Smooth muscle cell (in vitro differentiated cells): ENCODE data around the gene CCDC136. TPM values are rescaled to one million over a fixed set of nuclear protein-coding genes. Genes with fewer than 3 reads are reported as not detected.

Experiments used
- DNase-seq: peaks from one replicate; lab custom pipeline; 2025; ENCODE audit not compliant: unreplicated experiment; lab: John Stamatoyannopoulos, UW
- H2AFZ ChIP-seq: fragments of 200-600 bp; sonication (generic); 2 replicates; pipeline ENCODE4 v1.6.0; 2016; ENCODE audit warnings: antibody characterized with exemption, low read depth, mild to moderate bottlenecking
- H3F3A ChIP-seq: fragments of 200-600 bp; sonication (generic); 2 replicates; pipeline ENCODE4 v1.6.0; 2017; ENCODE audit warnings: antibody characterized with exemption, low read depth
- H3K27ac ChIP-seq: fragments of 200-600 bp; sonication (generic); 2 replicates; pipeline ENCODE4 v1.5.1; 2016; ENCODE audit warnings: low read depth, mild to moderate bottlenecking
- H3K27me3 ChIP-seq: fragments of 200-600 bp; sonication (generic); 2 replicates; pipeline ENCODE4 v1.6.1; 2016; ENCODE audit warnings: low read depth, mild to moderate bottlenecking
- H3K36me3 ChIP-seq: fragments of 200-600 bp; sonication (generic); 2 replicates; pipeline ENCODE4 v1.5.1; 2016; ENCODE audit warnings: low read depth
- H3K4me1 ChIP-seq: fragments of 200-600 bp; sonication (generic); 2 replicates; pipeline ENCODE4 v1.5.1; 2016; ENCODE audit warnings: low read depth
- H3K4me2 ChIP-seq: fragments of 200-600 bp; sonication (generic); 2 replicates; pipeline ENCODE4 v1.6.0; 2016; ENCODE audit warnings: mild to moderate bottlenecking
- H3K4me3 ChIP-seq: fragments of 200-600 bp; sonication (generic); 2 replicates; pipeline ENCODE4 v1.5.1; 2016; ENCODE audit warnings: mild to moderate bottlenecking
- H3K79me2 ChIP-seq: fragments of 200-600 bp; sonication (generic); 2 replicates; pipeline ENCODE4 v1.6.0; 2016; ENCODE audit warnings: low read depth, mild to moderate bottlenecking
- H3K9ac ChIP-seq: fragments of 200-600 bp; sonication (generic); 2 replicates; pipeline ENCODE4 v1.6.0; 2016; ENCODE audit warnings: low read depth
- H3K9me3 ChIP-seq: fragments of 200-600 bp; sonication (generic); replicated peaks from 2 replicates; pipeline ENCODE4 v1.5.1; 2016; ENCODE audit warnings: low read depth
- H4K20me1 ChIP-seq: fragments of 200-600 bp; sonication (generic); 2 replicates; pipeline ENCODE4 v1.6.0; 2016; ENCODE audit warnings: low read depth
- WGBS: methylation state at CpG from one replicate; pipeline ENCODE4 v1.1.7; 2016; ENCODE audit warnings: low lambda C conversion rate; 5-methylcytosine and 5-hydroxymethylcytosine counted together
- polyA plus RNA-seq: library from polyadenylated mRNA; unstranded; fragments of >200 nt; fragmentation: Nextera tagmentation; extraction: Ambion mirVana; gene quantifications from 2 replicates; pipeline ENCODE4 v1.2.1, GENCODE V29; 2016
- total RNA-seq: library from RNA; depleted of rRNA; stranded (reverse); fragments of >200 nt; gene quantifications from 2 replicates; pipeline ENCODE4 v1.2.3, GENCODE V29; 2014
- TF ChIP-seq, protein P1 (sequence below): fragments of 200-600 bp; sonication (generic); IDR thresholded peaks from 2 replicates; pipeline ENCODE4 v1.5.1; 2017; ENCODE audit warnings: borderline replicate concordance, mild to moderate bottlenecking, antibody characterized with exemption; ENCODE audit not compliant: insufficient read depth, poor library complexity, severe bottlenecking

Gene CCDC136
- total and polyA plus RNA-seq, 2 experiments from 2014 or later = 2.7 to 3.1 TPM

DNA sequence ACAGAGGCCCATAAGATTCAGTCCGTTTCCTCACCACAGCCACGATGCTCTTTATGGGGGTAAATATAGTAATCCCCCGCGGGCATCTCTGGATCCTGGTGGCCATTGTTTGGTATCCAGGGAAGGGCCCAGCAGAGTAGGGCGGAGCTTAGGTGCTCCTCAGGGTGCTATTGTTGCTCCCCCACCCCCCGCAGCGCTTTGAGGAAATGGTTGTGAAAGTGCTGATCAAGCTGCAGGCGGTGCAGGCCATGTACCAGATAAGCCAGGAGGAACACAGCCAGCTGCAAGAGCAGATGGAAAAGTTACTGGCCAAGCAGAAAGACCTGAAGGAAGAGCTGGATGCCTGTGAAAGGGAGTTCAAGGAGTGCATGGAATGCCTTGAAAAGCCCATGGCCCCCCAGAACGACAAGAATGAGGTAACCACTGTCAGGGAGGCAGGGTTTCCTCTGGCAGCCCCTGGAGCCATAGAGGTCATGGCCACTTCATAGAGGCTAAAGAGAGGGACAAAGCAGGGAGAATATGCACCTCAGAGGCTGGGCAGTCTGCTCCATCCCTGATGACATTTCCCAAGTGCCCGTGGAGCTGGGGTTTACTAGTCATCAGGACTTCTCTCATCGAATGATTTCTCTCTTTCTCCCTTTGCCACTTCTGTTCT, 20.9 kb downstream of the CCDC136 start:
- Histone ChIP-seq H2AFZ (no peak overlapping the region), H3K4me2 (no peak overlapping the region), H4K20me1 (no peaks in the 10 kb centered on the region), H3F3A (no peaks in the 10 kb centered on the region), H3K4me1 (peaks cover 11% of the 10 kb centered on the region), H3K79me2 (no peaks in the 10 kb centered on the region), H3K9ac (no peak overlapping the region), H3K27ac (no peak overlapping the region), H3K27me3 (no peaks in the 10 kb centered on the region), H3K36me3 (no peaks in the 10 kb centered on the region), H3K4me3 (no peak overlapping the region), H3K9me3 (no peaks in the 10 kb centered on the region)
- DNase-seq = no peak
- WGBS = 73% methylated on average over 11 of the region's 11 CpGs
- TF ChIP-seq, protein P1, sequence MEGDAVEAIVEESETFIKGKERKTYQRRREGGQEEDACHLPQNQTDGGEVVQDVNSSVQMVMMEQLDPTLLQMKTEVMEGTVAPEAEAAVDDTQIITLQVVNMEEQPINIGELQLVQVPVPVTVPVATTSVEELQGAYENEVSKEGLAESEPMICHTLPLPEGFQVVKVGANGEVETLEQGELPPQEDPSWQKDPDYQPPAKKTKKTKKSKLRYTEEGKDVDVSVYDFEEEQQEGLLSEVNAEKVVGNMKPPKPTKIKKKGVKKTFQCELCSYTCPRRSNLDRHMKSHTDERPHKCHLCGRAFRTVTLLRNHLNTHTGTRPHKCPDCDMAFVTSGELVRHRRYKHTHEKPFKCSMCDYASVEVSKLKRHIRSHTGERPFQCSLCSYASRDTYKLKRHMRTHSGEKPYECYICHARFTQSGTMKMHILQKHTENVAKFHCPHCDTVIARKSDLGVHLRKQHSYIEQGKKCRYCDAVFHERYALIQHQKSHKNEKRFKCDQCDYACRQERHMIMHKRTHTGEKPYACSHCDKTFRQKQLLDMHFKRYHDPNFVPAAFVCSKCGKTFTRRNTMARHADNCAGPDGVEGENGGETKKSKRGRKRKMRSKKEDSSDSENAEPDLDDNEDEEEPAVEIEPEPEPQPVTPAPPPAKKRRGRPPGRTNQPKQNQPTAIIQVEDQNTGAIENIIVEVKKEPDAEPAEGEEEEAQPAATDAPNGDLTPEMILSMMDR = no peak

DNA sequence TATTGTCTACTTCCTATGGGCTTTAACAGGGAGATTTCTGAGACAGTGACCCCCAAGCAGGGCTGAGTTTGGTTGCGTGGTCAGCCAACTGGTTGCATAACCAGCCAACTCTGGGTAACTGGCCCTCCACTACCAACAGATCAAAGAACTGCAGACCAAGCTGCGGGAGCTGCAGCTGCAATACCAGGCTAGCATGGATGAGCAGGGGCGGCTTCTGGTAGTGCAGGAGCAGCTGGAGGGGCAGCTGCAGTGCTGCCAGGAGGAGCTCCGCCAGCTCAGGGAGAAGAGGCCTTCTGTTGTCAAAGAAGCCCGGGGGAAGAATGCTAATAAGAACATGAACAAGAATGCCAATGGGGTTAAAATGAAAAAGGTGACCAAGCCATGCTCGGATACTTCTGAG, 22.7 kb downstream of the CCDC136 start:
- TF ChIP-seq, protein P1 = no peak
- Histone ChIP-seq H3K27ac (no peak overlapping the region), H3K4me2 (no peak overlapping the region), H3K4me3 (no peak overlapping the region), H4K20me1 (no peaks in the 10 kb centered on the region), H3K36me3 (no peaks in the 10 kb centered on the region), H2AFZ (no peak overlapping the region), H3K9me3 (no peaks in the 10 kb centered on the region), H3K4me1 (peaks cover 11% of the 10 kb centered on the region), H3K9ac (no peak overlapping the region), H3K79me2 (no peaks in the 10 kb centered on the region), H3F3A (no peaks in the 10 kb centered on the region), H3K27me3 (no peaks in the 10 kb centered on the region)
- no peak for DNase-seq
- 91% methylated on average over 6 of the region's 6 CpGs for WGBS

DNA sequence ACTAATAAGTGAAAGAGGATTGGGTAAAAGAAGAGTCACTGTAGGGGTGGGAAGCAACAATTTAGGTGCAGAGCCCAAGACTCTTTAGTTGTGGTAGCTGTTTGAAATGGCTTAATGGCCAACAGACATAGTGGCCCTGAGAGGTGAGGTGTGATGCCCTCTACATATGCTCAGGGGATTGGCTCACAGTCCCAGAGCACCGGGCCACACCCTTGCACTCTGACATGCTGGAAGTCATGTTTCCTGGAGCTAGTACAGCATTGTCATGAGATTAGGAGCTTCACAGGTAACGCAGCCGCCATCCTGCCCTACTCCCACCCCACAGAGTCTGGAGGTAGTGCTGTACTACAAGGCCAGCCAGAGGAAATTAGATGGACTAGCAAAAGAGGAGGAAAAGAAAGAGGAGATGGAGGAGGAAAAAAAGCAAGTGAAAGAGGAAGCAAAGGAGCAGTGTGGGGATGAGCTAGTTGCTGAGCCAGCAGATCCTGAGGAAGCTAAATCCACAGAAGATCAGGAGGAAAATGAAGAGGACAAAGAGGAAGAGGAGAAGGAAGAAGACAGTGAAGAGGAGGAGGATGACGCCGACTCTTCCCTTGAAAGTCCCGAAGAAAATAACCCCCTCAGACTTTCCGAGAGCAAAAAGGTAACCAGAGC, 23.6 kb downstream of the CCDC136 start:
- H3K4me2 ChIP-seq = no peak overlapping the region
- H3K36me3 ChIP-seq = no peaks in the 10 kb centered on the region
- no peaks in the 10 kb centered on the region for H3F3A ChIP-seq
- H4K20me1 ChIP-seq = no peaks in the 10 kb centered on the region
- no peak overlapping the region for H3K9ac ChIP-seq
- no peaks in the 10 kb centered on the region for H3K27me3 ChIP-seq
- no peak for DNase-seq
- H3K79me2 ChIP-seq = no peaks in the 10 kb centered on the region
- no peak overlapping the region for H2AFZ ChIP-seq
- over 99% methylated on average over 7 of the region's 7 CpGs for WGBS
- H3K4me1 ChIP-seq = peaks cover 11% of the 10 kb centered on the region
- TF ChIP-seq, protein P1 = no peak
- no peaks in the 10 kb centered on the region for H3K9me3 ChIP-seq
- H3K27ac ChIP-seq = no peak overlapping the region
- no peak overlapping the region for H3K4me3 ChIP-seq

DNA sequence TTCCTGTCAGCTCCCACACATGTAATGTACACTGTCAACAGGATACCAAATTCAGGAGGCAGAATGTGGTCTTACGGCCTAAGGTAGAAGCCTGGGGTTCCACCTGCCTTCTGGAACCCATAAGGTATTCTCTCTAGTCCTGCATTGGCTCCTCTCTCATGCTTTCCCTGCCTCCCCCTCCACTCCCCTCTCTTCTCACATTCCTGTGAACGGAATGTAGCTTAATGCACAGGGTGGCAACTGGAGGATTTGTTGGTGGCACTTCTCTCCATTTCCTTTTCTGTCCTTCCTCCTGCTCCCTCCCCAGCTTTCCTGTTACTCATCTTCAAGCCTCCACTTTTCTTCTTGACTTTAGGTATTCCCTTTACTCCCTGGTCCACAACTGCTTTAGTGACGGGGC, 26.9 kb downstream of the CCDC136 start:
- H3K36me3 ChIP-seq = no peaks in the 10 kb centered on the region
- no peak overlapping the region for H3K4me3 ChIP-seq
- H3F3A ChIP-seq = no peaks in the 10 kb centered on the region
- DNase-seq = no peak
- no peaks in the 10 kb centered on the region for H3K9me3 ChIP-seq
- H3K4me1 ChIP-seq = no peaks in the 10 kb centered on the region
- no peaks in the 10 kb centered on the region for H3K79me2 ChIP-seq
- WGBS = 77% methylated on average over 3 of the region's 3 CpGs
- H4K20me1 ChIP-seq = no peaks in the 10 kb centered on the region
- H3K9ac ChIP-seq = no peak overlapping the region
- no peak overlapping the region for H3K4me2 ChIP-seq
- H3K27ac ChIP-seq = no peak overlapping the region
- TF ChIP-seq, protein P1 = no peak
- H2AFZ ChIP-seq = no peak overlapping the region
- H3K27me3 ChIP-seq = no peaks in the 10 kb centered on the region
